Mesenchymal stem cell (in vitro differentiated cells and primary cell): ENCODE measurements around the gene GGN.

ENCODE experiments used
- DNase-seq: peaks from one replicate; pipeline ENCODE4 v3.0.0-alpha.2; 2013
- H2AFZ ChIP-seq: one replicate; pipeline ENCODE4 v1.6.1; 2013; ENCODE audit warnings: low read depth, mild to moderate bottlenecking, control low read depth, inconsistent platforms, low read length, moderate library complexity
- H2AK5ac ChIP-seq: 2 replicates; pipeline ENCODE4 v1.6.1; 2013; ENCODE audit warnings: low read length, moderate library complexity, mild to moderate bottlenecking, inconsistent platforms; ENCODE audit not compliant: severe bottlenecking
- H2BK120ac ChIP-seq: one replicate; pipeline ENCODE4 v1.6.1; 2013; ENCODE audit warnings: low read depth, mild to moderate bottlenecking, inconsistent platforms, low read length, moderate library complexity
- H2BK12ac ChIP-seq, 2 experiments: one replicate each; pipeline ENCODE4 v1.6.1; 2013; ENCODE audit warnings: inconsistent platforms in 2 of 2, low read length in 2 of 2, mild to moderate bottlenecking in 2 of 2, moderate library complexity in 2 of 2, control low read depth in 1 of 2
- H2BK15ac ChIP-seq: one replicate; pipeline ENCODE4 v1.6.1; 2013; ENCODE audit warnings: mild to moderate bottlenecking, low read depth, inconsistent platforms; ENCODE audit not compliant: poor library complexity, severe bottlenecking
- H2BK5ac ChIP-seq: 2 replicates; pipeline ENCODE4 v1.6.1; 2013; ENCODE audit warnings: low read depth, mild to moderate bottlenecking, low read length, control low read depth, inconsistent platforms; ENCODE audit not compliant: poor library complexity, severe bottlenecking
- H3K14ac ChIP-seq, 2 experiments: one replicate each; pipeline ENCODE4 v1.6.1; 2013; ENCODE audit warnings: inconsistent platforms in 2 of 2, low read length in 2 of 2, control low read depth in 1 of 2, mild to moderate bottlenecking in 1 of 2, moderate library complexity in 1 of 2
- H3K18ac ChIP-seq, 2 experiments: one replicate each; pipeline ENCODE4 v1.6.1; 2013; ENCODE audit warnings: inconsistent platforms in 2 of 2, low read length in 2 of 2, control low read depth in 1 of 2, low read depth in 1 of 2, mild to moderate bottlenecking in 1 of 2
- H3K23ac ChIP-seq, 2 experiments: one replicate each; pipeline ENCODE4 v1.6.1; 2013; ENCODE audit warnings: inconsistent platforms in 2 of 2, low read length in 2 of 2, mild to moderate bottlenecking in 2 of 2, moderate library complexity in 2 of 2, control low read depth in 1 of 2
- H3K27ac ChIP-seq: 2 replicates; pipeline ENCODE4 v1.5.1; 2013; ENCODE audit warnings: mild to moderate bottlenecking, moderate library complexity, low read length, control low read depth, inconsistent platforms; ENCODE audit not compliant: poor library complexity, severe bottlenecking
- H3K27me3 ChIP-seq, 2 experiments: 2 replicates each; pipeline versions ENCODE4 v1.6.1 to v1.7.0; 2013; ENCODE audit warnings: low read length in 2 of 2, mild to moderate bottlenecking in 2 of 2, moderate library complexity in 2 of 2, control low read depth in 1 of 2, inconsistent platforms in 1 of 2; ENCODE audit not compliant: control insufficient read depth in 1 of 2, insufficient read depth in 1 of 2
- H3K36me3 ChIP-seq, 2 experiments: 2 replicates each; pipeline versions ENCODE4 v1.6.1 to v1.7.0; 2013; ENCODE audit warnings: low read length in 2 of 2, control low read depth in 1 of 2, inconsistent platforms in 1 of 2, low read depth in 1 of 2, mild to moderate bottlenecking in 1 of 2; ENCODE audit not compliant: insufficient read depth in 2 of 2, control insufficient read depth in 1 of 2
- H3K4ac ChIP-seq, 2 experiments: one replicate each; pipeline ENCODE4 v1.6.1; 2013; ENCODE audit warnings: inconsistent platforms in 2 of 2, low read length in 2 of 2, mild to moderate bottlenecking in 2 of 2, moderate library complexity in 2 of 2, control low read depth in 1 of 2, low read depth in 1 of 2
- H3K4me1 ChIP-seq: 2 replicates; pipeline ENCODE4 v1.6.1; 2013; ENCODE audit warnings: low read depth, low read length, control low read depth; ENCODE audit not compliant: control insufficient read depth, insufficient read depth
- H3K4me2 ChIP-seq: 2 replicates; pipeline ENCODE4 v1.6.1; 2013; ENCODE audit warnings: low read length, mild to moderate bottlenecking, inconsistent platforms; ENCODE audit not compliant: poor library complexity, severe bottlenecking
- H3K4me3 ChIP-seq, 2 experiments: 2 replicates each; pipeline versions ENCODE4 v1.5.1 to v1.7.0; 2013; ENCODE audit warnings: low read length in 2 of 2, mild to moderate bottlenecking in 2 of 2, control low read depth in 1 of 2, low read depth in 1 of 2; ENCODE audit not compliant: insufficient read depth in 1 of 2
- H3K79me1 ChIP-seq: replicated peaks from 2 replicates; pipeline ENCODE4 v1.6.1; 2013; ENCODE audit warnings: mild to moderate bottlenecking, control low read depth, low read length, inconsistent platforms; ENCODE audit not compliant: poor library complexity, severe bottlenecking
- H3K9ac ChIP-seq: 2 replicates; pipeline ENCODE4 v1.7.0; 2013; ENCODE audit warnings: mild to moderate bottlenecking, low read length, moderate library complexity
- H3K9me3 ChIP-seq: 2 replicates; pipeline ENCODE4 v1.7.0; 2013; ENCODE audit warnings: mild to moderate bottlenecking, low read length; ENCODE audit not compliant: control insufficient read depth
- H4K8ac ChIP-seq: one replicate; pipeline ENCODE4 v1.6.1; 2013; ENCODE audit warnings: inconsistent platforms, mild to moderate bottlenecking, low read length, moderate library complexity
- H4K91ac ChIP-seq: one replicate; pipeline ENCODE4 v1.6.1; 2013; ENCODE audit warnings: mild to moderate bottlenecking, low read length, inconsistent platforms
- WGBS: methylation state at CpG from one replicate; pipeline ENCODE4 v1.1.7; 2013; ENCODE audit warnings: mixed read lengths; 5-methylcytosine and 5-hydroxymethylcytosine counted together

The GGN gene

GRCh38 chr19:38404858-38405257 lies 17.0 kb upstream of the GGN start:
- no peak for DNase-seq
- no peak overlapping the region for H2BK120ac ChIP-seq
- H3K23ac ChIP-seq, result no peak overlapping the region
- H4K91ac ChIP-seq, result no peak overlapping the region
- no peak overlapping the region for H3K4me2 ChIP-seq
- no peak overlapping the region for H3K27ac ChIP-seq
- H3K9me3 ChIP-seq, result no peaks in the 10 kb centered on the region
- H2BK15ac ChIP-seq, result no peak overlapping the region
- H3K9ac ChIP-seq, result no peak overlapping the region
- no peak overlapping the region for H4K8ac ChIP-seq
- no peak overlapping the region for H3K4ac ChIP-seq
- H3K14ac ChIP-seq, result no peak overlapping the region
- no peak overlapping the region for H3K18ac ChIP-seq
- H3K4me3 ChIP-seq, result no peak overlapping the region
- no peaks in the 10 kb centered on the region for H3K27me3 ChIP-seq
- H2AK5ac ChIP-seq, result no peak overlapping the region
- WGBS, result 96% methylated on average over 6 of the region's 6 CpGs
- no peak overlapping the region for H2BK12ac ChIP-seq
- H2AFZ ChIP-seq, result no peak overlapping the region
- no peak overlapping the region for H2BK5ac ChIP-seq
- peaks cover 14% of the 10 kb centered on the region for H3K4me1 ChIP-seq
- H3K79me1 ChIP-seq, result peaks cover 14% of the 10 kb centered on the region
- peaks cover 17 to 20% of the 10 kb centered on the region in 2 experiments for H3K36me3 ChIP-seq

- H3K4me3 ChIP-seq, result peak within 1 kb of the TSS; percentile 91
- DNase-seq, result peak; percentile 96
- no peak within 1 kb of the TSS for H2BK5ac ChIP-seq
- H3K79me1 ChIP-seq, result peaks cover 14% of the 10 kb centered on the region
- H3K4me1 ChIP-seq, result peaks cover 17% of the 10 kb centered on the region
- H2BK120ac ChIP-seq, result peak within 1 kb of the TSS; percentile 92
- H2AK5ac ChIP-seq, result no peak within 1 kb of the TSS
- H3K9ac ChIP-seq, result peak within 1 kb of the TSS; percentile 89
- H3K27ac ChIP-seq, result no peak within 1 kb of the TSS
- H2AFZ ChIP-seq, result peak within 1 kb of the TSS; percentile 99
- H4K91ac ChIP-seq, result peak within 1 kb of the TSS; percentile 92
- H3K27me3 ChIP-seq, result no peaks in the 10 kb centered on the region
- peak within 1 kb of the TSS; percentile 95 for H3K4me2 ChIP-seq
- peak within 1 kb of the TSS; percentile 41 for H4K8ac ChIP-seq
- H2BK15ac ChIP-seq, result no peak within 1 kb of the TSS
- H3K4ac ChIP-seq, result peak within 1 kb of the TSS; percentile 62 to 85
- H3K14ac ChIP-seq, result peak within 1 kb of the TSS; percentile 57 to 98
- H2BK12ac ChIP-seq, result peak within 1 kb of the TSS in 1 of 2 experiments; percentile 88
- no peaks in the 10 kb centered on the region for H3K9me3 ChIP-seq
- peak within 1 kb of the TSS; percentile 94 to 98 for H3K18ac ChIP-seq
- peak within 1 kb of the TSS in 1 of 2 experiments; percentile 98 for H3K23ac ChIP-seq
- 2% methylated on average over 76 of the region's 82 CpGs for WGBS
- peaks cover 17 to 20% of the 10 kb centered on the region in 2 experiments for H3K36me3 ChIP-seq
Measured at GRCh38 chr19:38402967-38403674, 15.3 kb upstream of the GGN start, which contains the start of gene FAM98C. Gene FAM98C, plus strand, starts transcription at chr19:38403093. Its CDS starts 61 bp downstream, at chr19:38403154.

GRCh38 chr19:38402623-38402966 lies 14.8 kb upstream of the GGN start:
- peak overlapping the region; percentile 41 for H4K8ac ChIP-seq
- H2BK12ac ChIP-seq, result no peak overlapping the region
- no peak for DNase-seq
- H4K91ac ChIP-seq, result peak overlapping the region; percentile 39
- no peak overlapping the region for H2BK5ac ChIP-seq
- no peak overlapping the region for H3K14ac ChIP-seq
- H3K23ac ChIP-seq, result no peak overlapping the region
- WGBS, result 6% methylated on average over 12 of the region's 18 CpGs
- peak overlapping the region in 1 of 2 experiments; percentile 70 for H3K18ac ChIP-seq
- H3K4me3 ChIP-seq, result peak overlapping the region in 1 of 2 experiments; percentile 80
- no peak overlapping the region for H2AFZ ChIP-seq
- H2BK15ac ChIP-seq, result no peak overlapping the region
- H3K4me2 ChIP-seq, result peak overlapping the region; percentile 70
- H3K27ac ChIP-seq, result no peak overlapping the region
- H3K9me3 ChIP-seq, result no peaks in the 10 kb centered on the region
- peaks cover 17 to 20% of the 10 kb centered on the region in 2 experiments for H3K36me3 ChIP-seq
- H3K27me3 ChIP-seq, result no peaks in the 10 kb centered on the region
- peak overlapping the region; percentile 73 for H2BK120ac ChIP-seq
- peaks cover 14% of the 10 kb centered on the region for H3K79me1 ChIP-seq
- no peak overlapping the region for H2AK5ac ChIP-seq
- peak overlapping the region; percentile 68 for H3K9ac ChIP-seq
- H3K4me1 ChIP-seq, result peaks cover 18% of the 10 kb centered on the region
- H3K4ac ChIP-seq, result no peak overlapping the region

- Histone ChIP-seq H3K4me1 (peaks cover 18% of the 10 kb centered on the region), H3K4me2 (no peak overlapping the region), H4K8ac (no peak overlapping the region), H3K4me3 (no peak overlapping the region), H2BK15ac (no peak overlapping the region), H3K27ac (no peak overlapping the region), H3K14ac (no peak overlapping the region), H2AK5ac (no peak overlapping the region), H2BK5ac (no peak overlapping the region), H2BK120ac (no peak overlapping the region), H3K23ac (no peak overlapping the region), H2BK12ac (no peak overlapping the region), H3K4ac (no peak overlapping the region), H2AFZ (no peak overlapping the region), H3K18ac (no peak overlapping the region), H3K36me3 (peaks cover 8 to 14% of the 10 kb centered on the region in 2 experiments), H3K79me1 (peaks cover 14% of the 10 kb centered on the region), H3K27me3 (peaks cover 0 to 3% of the 10 kb centered on the region in 2 experiments), H3K9ac (peak overlapping the region; percentile 57), H3K9me3 (no peaks in the 10 kb centered on the region), H4K91ac (no peak overlapping the region)
- peak; percentile 95 for DNase-seq
- 100% methylated on average over 1 of the region's 3 CpGs for WGBS
Measured at GRCh38 chr19:38401148-38401547, 13.3 kb upstream of the GGN start.
